Measurements from ENCODE around the gene BCHE. TPM values are rescaled to one million over a fixed set of nuclear protein-coding genes. Genes with fewer than 3 reads are reported as not detected.
"Not testable (repeated sequence)": the region's sequence is repeated elsewhere in the genome, so short reads cannot be mapped to it uniquely, and the experiment has no call there.

The BCHE gene
- total RNA-seq, 2 donors from 2014 or later = 14.0 to 35.6 TPM

DNA sequence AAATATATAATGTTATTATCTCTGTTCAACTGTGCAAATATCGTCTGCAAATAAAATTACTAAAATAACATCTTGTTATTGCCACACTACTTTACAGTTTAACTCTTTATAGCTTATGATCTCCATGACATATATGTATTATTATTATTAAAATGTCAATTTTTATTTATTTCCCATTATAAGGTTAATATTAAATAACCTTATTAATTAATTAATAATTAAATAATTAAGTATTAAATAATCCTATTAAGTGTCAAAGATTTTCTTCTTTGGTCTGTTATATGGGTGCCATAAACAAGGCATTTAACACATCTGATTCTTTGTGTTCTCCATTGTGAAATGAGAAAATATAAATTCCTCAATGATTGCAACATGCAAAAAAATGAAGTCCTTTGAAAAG lies 10.0 kb downstream of the BCHE start:
- intact Hi-C loops (cut with DNase I) = no loop called here
- DNase-seq (ENCODE audit: low spot score) = no peak

DNA sequence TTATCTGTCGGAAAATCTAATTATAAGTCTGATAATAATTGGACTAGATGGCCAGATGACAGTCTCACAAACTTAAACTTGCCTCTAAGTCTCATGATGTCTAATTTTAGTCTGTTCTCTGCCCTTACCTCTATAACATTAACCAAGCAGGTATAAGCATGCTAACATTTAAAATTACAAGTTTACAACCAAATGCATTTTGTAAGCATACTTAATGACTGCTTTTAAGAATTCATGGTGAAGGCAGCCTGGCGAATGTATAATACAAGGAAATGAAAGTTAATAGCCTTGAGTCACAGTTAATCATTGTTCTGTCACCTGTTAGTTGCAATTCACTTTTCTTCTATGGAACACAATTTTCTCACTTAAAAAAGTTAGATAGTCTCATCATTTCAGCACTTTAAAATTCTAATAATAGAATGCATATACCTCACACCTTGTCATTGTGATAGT lies 16.5 kb downstream of the BCHE start:
- intact Hi-C loops (cut with DNase I) = no loop called here
- no peak for DNase-seq (ENCODE audit: low spot score)

DNA sequence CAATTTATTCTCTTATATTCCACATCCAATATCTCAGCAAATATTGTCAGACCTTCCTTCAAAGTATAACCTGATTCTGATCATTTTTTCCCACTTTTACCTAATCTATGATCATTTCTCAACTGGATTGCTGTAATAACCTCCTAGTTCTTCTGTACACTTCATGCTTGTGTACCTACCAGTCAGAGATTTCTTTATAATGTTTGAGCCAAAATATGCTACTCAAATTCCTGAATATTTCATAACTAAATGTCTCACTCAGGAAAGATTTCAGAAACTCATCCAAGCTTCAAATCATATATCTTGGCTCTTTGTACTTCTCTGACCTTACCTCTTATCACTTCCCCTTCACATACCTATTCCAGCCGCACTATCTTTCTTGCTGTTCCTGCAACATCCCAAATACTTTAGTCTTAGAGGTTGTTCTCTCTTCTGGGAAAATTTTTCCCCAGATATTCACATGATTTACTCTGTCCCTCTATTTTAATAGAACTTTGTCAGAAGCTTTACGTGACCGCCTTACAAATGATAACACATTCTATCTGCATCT lies 20.0 kb downstream of the BCHE start:
- DNase-seq (ENCODE audit: low spot score) = no peak
- intact Hi-C loops (cut with DNase I) = no loop called here

DNA sequence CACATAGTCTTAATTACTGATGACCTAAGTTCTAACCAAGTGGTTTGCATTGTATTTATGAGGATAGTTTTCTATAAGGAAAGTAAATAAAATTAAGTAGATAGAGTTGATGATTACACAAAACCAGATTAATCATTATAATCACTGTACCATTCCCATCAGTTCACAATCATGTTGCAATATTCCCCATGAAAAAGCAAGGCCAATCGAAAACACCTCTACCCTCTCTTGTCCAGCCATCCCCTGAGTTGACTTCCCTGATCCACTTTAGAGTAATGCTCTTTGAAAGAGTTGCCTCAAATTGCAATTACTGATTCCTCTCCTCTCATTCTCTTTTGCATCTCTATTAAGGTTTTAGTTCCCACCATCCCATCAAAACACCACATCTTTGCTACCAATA lies 21.0 kb downstream of the BCHE start:
- intact Hi-C loops (cut with DNase I) = no loop called here

DNA sequence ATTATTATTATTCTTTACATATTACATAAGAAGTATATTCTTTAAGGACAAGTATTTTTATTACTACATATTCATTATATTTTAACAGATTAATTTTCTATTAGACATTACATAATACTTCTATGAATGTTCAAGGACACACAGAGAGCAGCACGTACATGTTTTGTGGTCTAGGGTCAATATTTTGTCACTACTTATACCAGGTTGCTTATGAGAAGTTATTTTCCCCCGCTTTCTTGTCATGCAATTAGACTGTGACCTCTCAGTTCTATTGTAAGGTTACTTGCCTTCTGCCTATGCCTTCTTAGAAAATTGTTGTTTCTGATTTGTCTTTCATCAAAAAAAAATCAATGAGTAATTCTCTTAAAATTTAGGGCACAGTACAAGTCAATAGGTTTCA lies 21.5 kb downstream of the BCHE start:
- no peak for DNase-seq (ENCODE audit: low spot score)
- intact Hi-C loops (cut with DNase I) = no loop called here

More for the DNA sequence above, 21.0 kb downstream of the BCHE start:
- no peak for DNase-seq (ENCODE audit: low spot score)

DNA sequence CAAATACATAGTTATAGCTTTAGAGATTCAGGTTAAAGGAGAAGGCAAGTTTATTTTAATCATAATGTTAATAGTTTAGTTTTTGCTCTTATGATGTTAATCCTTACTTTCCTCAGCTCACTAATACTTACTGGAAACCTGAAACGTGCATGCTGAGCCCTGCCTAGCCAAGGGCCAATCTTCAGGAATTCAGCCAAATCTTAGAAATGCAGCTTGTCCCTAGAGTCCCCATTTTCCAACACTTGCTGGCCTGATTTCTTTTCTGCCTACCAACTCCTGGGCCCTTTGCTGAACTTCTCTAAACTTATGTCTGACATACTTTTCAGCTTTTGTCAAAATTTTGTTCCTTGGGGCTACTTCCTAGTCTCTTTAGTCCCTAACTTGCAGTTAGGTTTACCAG lies 22.8 kb downstream of the BCHE start:
- no peak for DNase-seq (ENCODE audit: low spot score)
- intact Hi-C loops (cut with DNase I) = no loop called here

DNA sequence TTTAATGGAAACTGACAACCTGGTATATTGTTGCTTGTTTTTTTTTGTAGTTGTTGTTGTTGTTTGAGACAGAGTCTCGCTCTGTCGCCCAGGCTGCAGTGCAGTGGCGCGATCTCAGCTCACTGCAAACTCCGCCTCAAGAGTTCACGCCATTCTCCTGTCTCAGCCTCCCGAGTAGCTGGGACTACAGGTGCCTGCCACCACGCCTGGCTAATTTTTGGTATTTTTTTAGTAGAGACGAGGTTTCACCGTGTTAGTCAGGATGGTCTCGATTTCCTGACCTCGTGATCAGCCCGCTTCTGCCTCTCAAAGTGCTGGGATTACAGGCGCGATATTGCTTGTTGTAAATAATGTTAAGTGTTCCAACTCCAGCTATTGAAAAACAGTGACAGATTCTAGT lies 29.3 kb downstream of the BCHE start:
- intact Hi-C loops (cut with DNase I) = not testable (repeated sequence)
- peak; percentile 43 for DNase-seq (ENCODE audit: low spot score)

DNA sequence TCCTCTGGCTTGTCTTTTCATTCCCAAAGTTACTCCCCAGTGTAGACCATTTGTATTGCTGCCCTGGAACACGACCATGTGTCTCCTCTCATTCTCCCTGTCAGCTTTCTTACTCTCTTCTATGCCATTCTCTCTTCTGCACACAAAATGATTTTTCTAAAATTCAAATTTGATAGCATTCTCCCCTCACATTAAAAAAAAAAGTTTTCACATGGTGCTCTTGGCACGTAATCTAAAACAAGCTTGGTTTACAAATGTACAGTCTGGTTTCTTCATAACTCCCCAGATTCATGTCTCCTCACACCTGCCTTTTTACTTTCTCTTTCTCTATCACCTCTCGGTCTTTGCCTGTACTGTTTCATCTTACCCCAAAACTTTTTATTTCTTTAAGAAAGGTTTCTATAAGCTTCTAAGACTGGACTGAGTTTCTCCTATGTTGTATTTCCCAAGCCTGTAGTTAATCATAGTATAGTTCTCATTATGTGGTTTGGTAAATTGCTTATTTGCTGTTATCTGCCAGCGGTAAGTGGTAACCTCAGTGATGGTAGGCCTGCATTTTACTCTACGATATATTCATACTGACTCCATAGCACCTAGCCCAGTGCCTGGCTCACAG lies 31.2 kb downstream of the BCHE start:
- DNase-seq (ENCODE audit: low spot score) = no peak

DNA sequence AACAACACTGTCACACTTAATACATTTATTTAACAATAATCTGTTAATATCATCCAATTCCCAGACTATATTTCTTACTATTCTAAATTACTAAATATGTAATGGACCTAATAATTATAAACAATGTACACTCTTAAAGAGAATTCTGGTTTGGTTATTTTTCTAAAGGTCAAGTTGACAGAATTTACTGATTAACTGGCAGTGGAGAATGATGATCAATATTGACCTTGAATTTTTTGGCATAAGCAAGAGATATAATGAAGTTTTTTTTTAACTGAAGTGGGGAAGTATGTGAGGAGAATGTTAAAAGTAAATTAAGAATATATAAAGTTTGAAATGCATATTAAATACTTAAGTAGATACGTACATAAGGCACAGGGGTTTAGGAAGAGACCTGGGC lies 33.8 kb downstream of the BCHE start:
- intact Hi-C loops (cut with DNase I) = no loop called here
- no peak for DNase-seq (ENCODE audit: low spot score)

More for the DNA sequence above, 31.2 kb downstream of the BCHE start:
- intact Hi-C loops (cut with DNase I) = no loop called here

DNA sequence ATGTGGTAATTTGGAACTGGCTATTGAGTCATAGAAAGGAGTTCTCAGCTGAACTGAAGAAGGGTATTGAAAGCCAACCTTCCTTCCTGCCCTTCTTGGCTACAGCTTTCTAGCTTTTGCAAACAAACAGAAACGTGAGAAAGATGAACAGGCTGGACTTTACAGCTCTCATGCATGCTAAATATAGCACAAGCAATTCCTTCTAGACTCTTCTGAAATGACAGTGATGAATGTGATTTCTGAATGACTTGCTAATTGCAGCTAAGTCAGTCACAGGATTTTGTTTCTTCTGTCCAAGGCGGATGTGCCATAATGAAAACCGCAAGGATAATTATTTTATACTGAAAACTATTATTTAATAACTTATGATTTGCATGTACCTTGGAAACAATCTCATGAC lies 36.3 kb downstream of the BCHE start:
- intact Hi-C loops (cut with DNase I) = no loop called here

DNA sequence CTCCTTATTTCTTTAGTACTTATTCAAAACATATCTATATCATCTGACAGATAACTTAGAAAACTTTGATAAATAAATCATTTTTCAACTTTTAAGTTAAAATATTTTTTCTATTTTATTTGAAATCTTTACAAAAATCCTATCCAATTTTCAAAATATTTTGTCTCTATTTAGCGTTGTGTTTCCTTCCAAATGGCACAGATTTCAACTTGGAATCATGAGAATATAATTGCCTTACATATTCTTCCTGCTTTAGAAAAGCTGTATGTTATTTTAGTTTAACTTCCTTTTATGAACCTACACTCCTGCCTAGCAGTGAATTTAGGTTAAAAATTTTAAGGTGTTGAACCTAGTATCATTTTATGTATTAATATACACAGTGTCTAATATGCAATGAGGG lies 38.2 kb downstream of the BCHE start:
- intact Hi-C loops (cut with DNase I) = no loop called here
- DNase-seq (ENCODE audit: low spot score) = no peak

More for the DNA sequence above, 36.3 kb downstream of the BCHE start:
- no peak for DNase-seq (ENCODE audit: low spot score)

DNA sequence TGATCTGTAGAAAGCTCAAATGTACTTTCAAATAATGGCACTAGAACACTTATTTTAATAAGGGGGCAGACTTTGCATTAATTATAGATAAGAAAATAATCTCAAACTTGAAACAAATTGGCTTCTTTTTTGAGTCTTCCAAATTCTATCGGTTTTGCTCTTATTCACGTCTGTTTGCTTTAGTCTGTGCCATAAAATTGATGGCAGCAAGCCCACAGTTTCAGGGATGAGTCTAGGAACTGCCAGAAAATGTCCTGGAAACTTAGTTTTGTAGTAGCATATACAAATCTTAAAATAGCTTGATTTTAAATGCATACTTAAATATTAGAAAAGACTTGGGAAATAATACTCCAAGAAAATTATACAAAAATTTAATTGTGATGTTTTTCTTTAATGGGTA lies 39.7 kb downstream of the BCHE start:
- intact Hi-C loops (cut with DNase I) = no loop called here
- DNase-seq (ENCODE audit: low spot score) = no peak

DNA sequence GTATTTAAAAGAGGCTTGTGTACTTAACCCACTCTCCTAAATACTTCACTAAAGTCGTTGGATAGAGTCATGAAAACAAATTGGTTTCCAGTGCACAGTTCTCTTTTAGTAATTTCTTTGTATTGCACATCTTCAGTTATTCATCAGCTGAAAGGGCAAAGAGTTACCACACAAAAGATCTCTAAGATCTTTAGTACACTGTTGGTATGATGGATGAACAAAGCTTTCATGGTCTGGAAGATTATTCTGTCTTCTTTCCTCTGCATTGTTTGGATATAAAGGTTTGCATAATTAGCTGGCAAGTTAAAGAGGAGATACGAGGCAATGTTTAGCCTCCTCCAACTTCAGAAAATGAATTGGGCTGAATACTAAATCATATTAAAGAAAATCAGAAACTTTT lies 40.5 kb downstream of the BCHE start:
- no peak for DNase-seq (ENCODE audit: low spot score)
- intact Hi-C loops (cut with DNase I) = no loop called here

DNA sequence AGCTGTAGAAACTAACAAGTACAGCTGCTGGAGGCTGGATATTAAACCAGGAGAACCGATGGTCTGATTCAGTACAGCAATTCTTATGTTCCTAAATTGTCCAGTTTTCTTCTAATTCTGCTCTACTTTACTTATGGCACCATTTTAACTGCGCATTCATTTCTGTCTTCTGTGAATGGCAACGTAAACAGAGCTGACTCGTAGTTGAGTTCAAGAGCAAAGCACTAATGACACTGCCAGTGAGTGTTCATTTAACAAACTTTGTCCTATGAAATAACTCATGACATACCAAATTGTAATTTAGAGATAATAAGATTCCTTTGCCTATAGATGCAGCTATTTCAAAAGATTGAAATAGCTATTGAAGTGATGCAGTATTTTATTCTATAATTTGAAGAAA lies 48.7 kb downstream of the BCHE start:
- intact Hi-C loops (cut with DNase I) = no loop called here
- DNase-seq (ENCODE audit: low spot score) = no peak

DNA sequence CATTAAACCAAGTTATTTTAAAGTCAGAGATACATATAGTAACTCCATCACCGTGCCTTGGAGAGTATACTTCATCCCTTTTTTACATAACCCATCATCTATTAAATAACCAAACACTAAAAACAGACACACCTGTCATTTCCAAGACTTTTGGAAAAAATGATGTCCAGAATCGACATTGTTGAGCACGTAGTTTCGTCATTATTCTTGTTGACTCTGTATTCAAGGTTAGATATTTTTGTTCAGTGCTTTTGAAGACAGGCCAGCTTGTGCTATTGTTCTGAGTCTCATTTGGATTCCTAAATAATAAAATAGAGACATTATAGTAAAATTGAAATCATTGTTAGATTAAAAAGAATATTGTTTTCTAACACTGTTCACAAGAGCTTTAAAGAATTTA lies 51.2 kb downstream of the BCHE start:
- intact Hi-C loops (cut with DNase I) = no loop called here
- DNase-seq (ENCODE audit: low spot score) = no peak

DNA sequence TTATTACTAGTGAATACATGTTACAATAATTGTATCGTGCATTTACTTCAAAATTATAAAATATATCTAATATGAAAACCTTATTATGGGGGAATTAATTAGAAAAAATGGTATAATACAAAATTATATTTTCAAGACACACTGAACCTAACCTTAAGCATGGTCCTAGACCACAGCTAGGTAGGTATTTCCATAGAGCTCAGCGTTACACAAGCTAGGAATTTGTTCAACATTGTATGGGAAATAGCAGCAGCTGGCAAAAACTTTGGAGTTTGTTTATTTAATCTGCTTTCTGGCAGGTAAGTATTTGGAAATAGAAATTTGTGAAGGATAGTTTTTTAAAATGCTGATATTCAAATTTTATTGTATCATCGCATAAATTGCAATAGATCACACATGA lies 52.9 kb downstream of the BCHE start:
- no peak for DNase-seq (ENCODE audit: low spot score)
- intact Hi-C loops (cut with DNase I) = no loop called here

DNA sequence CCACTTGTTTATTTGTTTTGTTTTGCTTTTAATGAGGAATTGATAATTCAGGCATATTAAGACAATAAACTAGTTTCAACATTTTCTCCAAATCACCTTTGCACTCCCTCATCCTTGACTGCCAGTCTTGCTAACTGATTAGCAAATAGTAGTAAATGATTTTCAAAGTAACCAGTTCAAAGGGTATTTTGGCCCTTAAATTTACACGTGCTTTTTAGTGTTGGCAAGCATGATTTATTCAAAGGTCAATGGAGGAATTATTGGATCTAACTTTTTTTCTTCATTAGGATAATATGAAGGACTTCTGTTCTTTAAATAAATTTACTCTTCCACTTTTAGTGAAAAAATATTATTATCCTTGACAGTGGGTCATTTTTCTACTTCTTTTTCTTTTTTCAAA lies 53.8 kb downstream of the BCHE start:
- intact Hi-C loops (cut with DNase I) = no loop called here

DNA sequence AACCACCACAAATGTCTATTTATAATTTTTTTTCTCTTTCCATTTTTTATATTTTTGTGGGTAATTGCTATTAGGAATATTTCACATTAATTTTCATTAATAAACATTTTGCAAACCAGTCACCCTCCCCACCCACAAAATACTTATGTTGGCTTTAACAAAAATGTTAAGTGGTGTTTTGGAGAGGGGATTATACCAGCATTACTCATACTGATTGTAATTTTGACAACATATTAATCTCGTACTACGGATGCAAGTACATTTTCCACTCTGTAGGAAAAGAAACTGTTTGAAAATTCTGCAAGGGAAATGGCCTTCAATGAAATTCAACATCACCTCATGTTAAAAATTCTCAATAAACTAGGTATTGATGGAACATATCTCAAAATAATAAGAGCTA lies 58.3 kb downstream of the BCHE start:
- DNase-seq (ENCODE audit: low spot score) = no peak
- intact Hi-C loops (cut with DNase I) = no loop called here

More for the DNA sequence above, 53.8 kb downstream of the BCHE start:
- no peak for DNase-seq (ENCODE audit: low spot score)

DNA sequence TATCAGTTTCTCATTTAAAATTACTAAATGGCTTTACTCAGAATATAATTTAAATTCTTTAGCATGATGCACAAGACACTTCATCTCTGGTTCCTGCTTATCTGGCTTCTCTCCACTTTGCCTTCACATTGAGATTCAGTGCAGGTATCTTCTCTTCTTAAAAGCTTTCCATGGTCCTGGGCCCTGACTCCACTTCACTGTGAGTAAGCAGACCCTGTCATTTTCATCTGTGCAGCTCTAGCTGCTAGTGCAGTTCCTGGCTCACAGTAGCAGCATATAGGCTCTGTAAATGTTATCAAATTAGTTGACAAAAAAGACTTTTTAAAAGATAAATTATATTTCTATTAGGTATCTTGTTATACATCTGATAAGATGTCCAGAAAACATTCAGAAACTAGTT lies 58.8 kb downstream of the BCHE start:
- intact Hi-C loops (cut with DNase I) = no loop called here
- DNase-seq (ENCODE audit: low spot score) = no peak

DNA sequence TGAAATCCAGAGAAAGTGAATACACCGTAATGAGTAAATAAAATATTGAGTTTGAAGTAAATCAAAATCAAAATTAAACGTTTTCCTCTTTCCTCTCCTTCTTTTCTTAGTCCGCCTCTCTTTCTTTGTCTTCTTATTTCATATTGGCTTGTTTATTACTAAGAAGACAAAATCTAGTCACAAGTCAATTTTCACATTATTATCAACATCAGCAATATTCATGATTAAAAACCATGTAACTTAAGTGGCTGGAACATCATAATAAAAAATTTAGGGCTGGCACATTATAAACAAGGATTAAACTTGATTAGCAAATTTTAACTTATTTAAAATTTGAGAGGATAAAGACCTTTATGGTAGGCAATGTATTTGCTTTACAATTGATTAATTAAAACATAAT lies 61.4 kb downstream of the BCHE start:
- intact Hi-C loops (cut with DNase I) = no loop called here
- no peak for DNase-seq (ENCODE audit: low spot score)

DNA sequence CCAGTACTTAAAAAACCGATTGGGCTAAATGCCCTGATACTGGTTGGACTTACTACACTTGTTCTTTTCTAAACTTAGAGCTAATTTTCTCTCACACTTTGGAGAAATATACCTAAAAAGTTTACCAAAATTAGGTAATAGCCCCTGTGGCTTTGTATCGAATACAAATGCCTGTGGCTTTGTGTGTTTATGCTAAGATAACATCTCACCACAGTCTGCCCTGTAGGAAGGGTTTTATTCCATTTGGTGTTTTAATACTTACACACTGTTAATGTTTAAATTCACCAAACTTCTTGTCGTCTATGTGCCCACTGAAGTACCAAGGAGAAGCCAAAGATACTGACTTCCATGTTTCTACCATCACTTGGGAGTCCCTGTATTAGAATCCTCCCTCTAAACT lies 66.4 kb downstream of the BCHE start:
- DNase-seq (ENCODE audit: low spot score) = no peak

DNA sequence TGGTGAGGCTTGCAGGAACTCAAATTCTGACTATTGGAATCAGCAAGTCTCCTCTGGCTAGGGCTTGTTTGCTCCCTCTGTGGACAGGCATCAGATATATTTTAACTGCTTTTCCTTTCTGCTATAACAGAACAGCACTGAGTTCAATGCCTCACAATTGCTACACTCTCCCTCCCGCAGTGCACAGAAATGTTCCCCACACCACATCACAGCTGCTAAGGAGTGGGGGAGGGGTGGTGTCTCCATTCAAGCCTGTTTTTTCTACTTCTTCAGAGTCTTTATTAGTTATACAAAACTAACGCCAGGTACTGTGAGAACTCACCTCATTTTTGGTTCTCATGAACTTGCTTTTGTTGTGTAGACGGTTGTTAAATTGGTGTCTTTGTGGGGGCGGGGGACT lies 68.5 kb downstream of the BCHE start:
- intact Hi-C loops (cut with DNase I) = no loop called here

More for the DNA sequence above, 66.4 kb downstream of the BCHE start:
- intact Hi-C loops (cut with DNase I) = no loop called here

More for the DNA sequence above, 68.5 kb downstream of the BCHE start:
- DNase-seq (ENCODE audit: low spot score) = no peak
